Cortex of kidney (tissue), 1 donor: ENCODE results near the gene NPFFR1.

Source experiments
- DNase-seq: peaks from one replicate; lab custom pipeline; 2025; lab: John Stamatoyannopoulos, UW

Gene NPFFR1, protein sequence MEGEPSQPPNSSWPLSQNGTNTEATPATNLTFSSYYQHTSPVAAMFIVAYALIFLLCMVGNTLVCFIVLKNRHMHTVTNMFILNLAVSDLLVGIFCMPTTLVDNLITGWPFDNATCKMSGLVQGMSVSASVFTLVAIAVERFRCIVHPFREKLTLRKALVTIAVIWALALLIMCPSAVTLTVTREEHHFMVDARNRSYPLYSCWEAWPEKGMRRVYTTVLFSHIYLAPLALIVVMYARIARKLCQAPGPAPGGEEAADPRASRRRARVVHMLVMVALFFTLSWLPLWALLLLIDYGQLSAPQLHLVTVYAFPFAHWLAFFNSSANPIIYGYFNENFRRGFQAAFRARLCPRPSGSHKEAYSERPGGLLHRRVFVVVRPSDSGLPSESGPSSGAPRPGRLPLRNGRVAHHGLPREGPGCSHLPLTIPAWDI

GRCh38 chr10:70283445-70284399 is at the start of gene NPFFR1:
Gene NPFFR1, minus strand, starts transcription at chr10:70284004. Its CDS starts 328 bp downstream, at chr10:70283676.
- DNase-seq = no peak

DNA sequence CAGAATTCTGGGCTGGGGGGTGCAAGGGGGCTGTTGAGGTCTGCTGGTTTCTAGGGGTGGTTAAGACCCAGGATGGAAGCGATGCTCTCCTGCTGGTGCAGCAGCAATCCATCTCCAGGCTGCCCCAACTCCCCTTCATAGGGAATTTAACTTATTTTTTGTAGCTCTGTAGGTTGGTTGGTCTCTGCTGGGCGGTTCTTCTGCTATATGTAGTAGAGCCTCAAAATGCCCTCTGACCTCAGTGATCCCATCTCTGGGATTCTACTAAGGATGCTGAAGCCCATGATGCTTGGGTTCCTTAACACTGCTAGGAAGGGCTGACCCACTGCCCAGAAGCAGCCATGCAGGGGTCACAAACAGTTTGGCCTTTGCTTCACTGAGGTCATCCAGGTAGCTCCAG is 49.5 kb upstream of the NPFFR1 start:
- DNase-seq = no peak

- no peak for DNase-seq
These were observed 47.9 kb upstream of the NPFFR1 start for GRCh38 chr10:70331486-70332268.

DNA sequence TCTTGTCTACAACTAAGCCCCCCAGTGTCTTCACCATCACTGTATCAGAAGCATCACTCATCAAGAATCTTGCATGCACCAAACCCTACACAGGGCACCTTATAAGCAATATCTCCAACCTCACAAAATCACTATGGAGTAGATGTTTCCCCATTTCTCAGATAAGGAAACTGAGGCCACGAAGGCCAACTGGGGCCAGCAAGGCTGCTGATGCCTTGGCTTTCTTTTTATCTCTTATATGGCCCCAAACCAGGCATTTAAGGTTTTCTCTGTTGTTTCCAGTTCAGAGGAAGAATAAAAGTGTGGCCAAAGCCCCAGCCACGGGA is 47.3 kb upstream of the NPFFR1 start:
- no peak for DNase-seq

DNA sequence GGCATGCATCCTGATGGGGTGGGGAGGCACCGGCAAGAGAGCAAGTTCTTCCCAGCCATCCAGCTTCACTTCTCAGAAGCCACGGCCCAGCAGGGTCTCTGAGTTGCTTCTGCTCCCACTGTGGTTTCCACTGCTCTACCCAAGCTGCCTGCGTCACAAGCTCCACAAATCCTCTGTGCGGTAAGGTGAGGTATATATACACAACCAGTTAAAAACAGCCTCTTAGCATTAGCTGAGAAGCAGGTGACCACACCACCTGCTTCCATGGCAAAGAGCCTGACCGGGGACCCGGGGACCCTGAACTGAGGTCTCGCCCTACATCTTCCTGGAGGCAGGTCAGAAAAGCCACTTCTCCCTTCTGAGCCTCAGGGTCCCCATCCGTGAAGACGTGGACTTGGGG is 46.9 kb upstream of the NPFFR1 start:
- DNase-seq = no peak

- no peak for DNase-seq
These were observed 45.2 kb upstream of the NPFFR1 start for GRCh38 chr10:70328967-70329366.

GRCh38 chr10:70328018-70328417 is 44.2 kb upstream of the NPFFR1 start:
- no peak for DNase-seq

DNA sequence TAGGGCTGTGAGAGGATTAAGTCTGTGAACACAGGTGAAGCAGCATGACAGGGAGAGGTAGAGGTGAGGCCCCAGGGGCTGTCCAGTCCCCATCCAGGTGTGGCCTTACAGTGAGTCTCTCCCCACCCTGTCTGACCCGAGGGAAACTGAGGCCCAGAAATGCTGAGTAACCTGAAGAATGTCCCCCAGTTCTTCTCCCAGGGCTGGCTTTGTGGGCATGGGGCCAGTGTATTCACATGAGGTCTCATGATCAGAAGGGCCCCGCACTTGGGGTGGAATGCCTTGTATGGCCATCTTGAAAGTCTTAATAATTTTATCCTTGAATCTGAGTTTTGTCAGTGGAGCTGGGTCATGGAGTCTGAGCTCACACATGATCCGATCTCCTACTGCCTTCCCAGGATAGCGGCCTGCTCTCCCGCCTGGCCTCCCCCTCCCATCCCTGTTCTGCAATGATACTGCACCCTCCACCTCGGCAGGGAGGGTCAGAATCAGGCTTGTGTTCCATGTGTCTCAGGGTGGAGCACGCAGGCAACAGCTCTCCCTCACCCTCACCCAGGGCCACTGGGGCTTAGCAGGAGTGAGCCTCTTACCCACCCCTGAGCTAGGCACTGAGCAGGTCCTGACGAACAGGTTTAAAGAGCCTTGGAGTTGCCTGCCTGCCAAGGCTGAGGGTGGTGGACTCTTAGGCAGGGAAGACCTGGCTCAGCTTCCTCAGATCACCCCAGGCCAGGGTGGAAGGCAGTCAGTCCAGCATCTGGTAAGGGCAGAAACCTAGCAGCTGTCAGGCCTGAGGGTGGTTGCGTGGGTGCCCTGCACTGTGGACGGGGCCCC is 41.4 kb upstream of the NPFFR1 start:
- no peak for DNase-seq

DNA sequence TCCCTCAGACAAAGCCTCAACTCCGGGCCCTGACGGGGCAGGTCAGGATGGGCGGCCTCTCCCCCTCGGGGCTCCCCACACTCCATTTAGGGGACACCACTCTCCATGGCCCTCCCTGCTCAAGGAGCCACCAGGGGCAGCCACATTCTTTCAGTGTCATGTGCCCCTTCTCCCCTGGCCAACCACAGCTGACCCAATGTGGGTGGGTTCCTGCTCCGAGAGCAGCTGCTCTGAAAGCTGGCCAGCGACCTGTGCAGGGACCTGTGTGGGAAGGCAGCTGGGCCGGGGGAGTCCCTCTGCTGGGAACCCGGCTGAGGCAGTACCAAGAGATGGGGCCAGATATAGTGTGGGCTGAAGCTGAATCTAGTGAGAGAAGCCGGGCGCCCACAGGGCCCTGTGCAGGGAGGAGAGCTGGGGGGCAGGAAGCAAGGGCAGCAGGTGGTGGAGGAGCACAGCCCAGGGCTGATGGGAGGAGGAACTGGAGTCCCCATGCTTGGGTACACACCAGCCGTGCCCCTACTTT is 40.6 kb upstream of the NPFFR1 start:
- no peak for DNase-seq

DNA sequence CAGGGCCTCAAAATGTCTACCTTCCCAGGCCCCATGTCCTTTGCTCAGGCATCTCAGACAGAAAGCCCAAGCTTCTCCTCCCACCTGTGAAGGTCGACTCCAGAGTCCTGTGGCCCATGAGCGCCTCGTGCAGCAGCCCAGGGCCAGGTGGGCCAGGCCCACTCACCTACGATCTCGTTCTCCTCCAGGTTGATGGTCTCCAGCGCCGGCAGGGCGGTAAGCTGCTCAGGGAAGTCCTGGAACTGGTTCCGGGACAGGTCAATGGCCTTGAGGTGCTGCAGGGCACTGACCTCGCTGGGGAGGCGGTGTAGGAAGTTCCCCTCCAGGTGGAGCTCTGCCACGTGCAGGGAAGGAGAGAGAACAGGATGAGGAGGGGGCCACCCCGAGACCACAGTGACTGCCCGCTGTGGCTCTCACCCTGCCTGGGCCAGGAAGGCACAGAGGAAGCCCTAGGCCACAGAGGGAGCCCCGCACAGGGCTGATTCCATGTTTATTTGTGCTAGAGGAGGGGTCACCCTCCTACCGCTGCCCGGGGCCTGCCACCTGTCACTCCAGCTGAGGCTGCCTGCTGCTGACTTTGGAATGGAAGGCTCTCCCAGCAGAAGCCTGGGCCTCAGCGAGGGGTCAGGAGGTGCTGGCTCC is 40.0 kb upstream of the NPFFR1 start:
- no peak for DNase-seq

DNA sequence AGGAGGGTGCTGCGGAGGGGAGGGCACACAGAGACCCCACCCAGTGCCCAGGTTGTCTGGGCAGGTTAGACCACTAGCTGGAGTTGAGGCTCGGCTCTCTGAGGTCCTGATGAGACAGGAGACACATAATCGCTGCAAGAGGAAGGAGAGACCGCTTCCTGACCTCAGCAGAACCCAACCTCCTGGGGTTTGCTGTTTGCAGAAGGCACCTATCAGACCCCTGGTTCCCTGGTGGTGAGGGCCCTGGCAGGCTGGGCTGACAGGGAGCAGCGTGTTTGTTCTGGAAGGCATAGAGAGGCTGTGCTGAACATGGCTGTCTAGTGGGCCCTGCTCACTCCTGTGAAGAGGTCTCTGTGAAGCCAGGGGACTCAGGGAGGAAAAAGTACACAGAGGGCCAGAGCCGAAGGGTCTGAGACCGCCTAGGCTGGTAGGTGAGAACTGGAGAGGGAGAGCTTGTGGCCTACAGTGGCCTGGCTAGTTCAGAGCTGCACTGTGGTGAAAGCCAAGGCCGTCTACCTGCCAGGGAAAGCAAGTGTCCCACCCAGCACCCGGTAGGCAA is 39.4 kb upstream of the NPFFR1 start:
- no peak for DNase-seq

GRCh38 chr10:70321897-70322890 is 38.4 kb upstream of the NPFFR1 start:
- no peak for DNase-seq

DNA sequence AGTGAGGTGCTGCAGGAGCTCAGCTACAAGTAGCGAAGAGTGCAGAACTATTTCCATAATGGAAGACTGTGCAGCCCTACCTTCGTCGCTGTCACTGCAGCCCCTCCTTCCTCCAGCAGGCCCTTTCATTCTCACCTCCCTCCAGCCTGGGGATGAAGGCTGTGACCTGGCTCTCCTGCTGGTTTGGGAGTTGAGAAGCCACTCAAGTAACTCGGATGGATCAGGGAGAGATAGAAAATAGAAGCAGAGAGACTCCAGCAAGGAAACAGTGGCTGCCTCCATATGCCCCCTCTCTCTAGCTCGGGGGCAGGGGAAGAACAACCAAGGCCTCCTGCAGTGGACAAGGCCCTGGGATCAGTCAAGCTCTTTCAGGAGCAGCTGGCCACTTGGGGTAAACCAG is 37.4 kb upstream of the NPFFR1 start:
- no peak for DNase-seq

GRCh38 chr10:70320751-70321150 is 36.9 kb upstream of the NPFFR1 start:
- no peak for DNase-seq

GRCh38 chr10:70319824-70320223 is 36.0 kb upstream of the NPFFR1 start:
- DNase-seq = no peak

DNA sequence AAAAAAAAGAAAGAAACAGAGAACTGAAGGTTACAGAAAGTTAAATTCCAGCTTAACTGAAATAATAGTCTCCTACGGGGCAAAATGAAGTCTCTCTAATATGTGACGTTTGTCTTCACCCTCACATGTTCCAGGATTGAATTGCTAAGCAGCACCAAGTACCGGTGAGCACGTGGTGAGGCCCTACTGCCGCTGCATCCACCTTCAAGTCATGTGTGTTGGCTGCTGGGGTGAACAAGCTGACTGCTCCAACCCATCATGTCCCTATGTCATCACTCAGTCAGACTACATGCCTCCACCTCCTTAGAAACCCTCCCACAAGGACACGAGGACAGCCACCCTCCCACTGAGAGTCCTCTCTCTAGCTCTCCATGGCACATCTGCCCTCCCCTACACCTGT is 35.4 kb upstream of the NPFFR1 start:
- no peak for DNase-seq

- no peak for DNase-seq
These were observed 34.1 kb upstream of the NPFFR1 start for GRCh38 chr10:70317943-70318318.

DNA sequence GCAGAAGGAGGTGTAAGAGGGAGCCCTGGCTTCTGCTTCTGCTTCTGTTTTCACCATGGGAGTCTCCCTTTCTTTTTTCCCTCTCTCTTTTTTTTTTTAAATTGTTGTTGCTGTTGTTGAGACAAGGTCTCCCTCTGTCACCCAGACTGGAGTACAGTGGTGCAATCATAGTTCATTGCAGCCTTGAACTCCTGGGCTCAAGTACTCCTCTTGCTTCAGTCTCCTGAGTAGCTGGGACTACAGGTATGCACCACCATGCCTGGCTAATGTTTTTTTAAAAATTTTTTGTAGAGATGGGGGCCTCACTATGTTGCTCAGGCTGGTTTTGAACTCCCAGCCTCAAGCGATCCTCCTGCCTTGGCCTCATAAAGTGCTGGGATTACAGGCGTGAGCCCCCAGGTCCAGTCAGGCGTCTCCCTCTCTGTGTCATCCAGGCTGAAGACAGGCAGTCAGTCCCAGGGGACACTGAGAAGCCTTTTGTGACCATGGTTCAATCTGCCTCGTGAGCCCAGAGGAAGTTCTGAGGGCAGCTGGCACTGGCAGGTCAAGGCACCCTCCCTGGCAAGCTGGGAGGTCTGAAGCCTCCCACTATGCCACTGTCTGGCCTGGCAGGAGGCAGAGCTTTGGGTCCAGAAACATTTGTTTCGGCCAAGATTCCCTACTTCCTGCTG is 33.6 kb upstream of the NPFFR1 start:
- DNase-seq = no peak

- no peak for DNase-seq
These were observed 32.0 kb upstream of the NPFFR1 start for GRCh38 chr10:70315815-70316214.
